ENCODE data around the gene ZNF787. TPM values are rescaled to one million over a fixed set of nuclear protein-coding genes. Genes with fewer than 3 reads are reported as not detected.

Gene ZNF787
- total and polyA plus RNA-seq, 4 donors, result 2.9 to 23.6 (median 18.8) TPM

- H3K27ac ChIP-seq (ENCODE audit: low read depth in 1 of 2, low read length in 2 of 2), result peak overlapping the region in 1 of 2 donors; percentile 19
- WGBS, result 88% methylated on average over 10 of the region's 10 CpGs
These were observed 6.4 kb downstream of the ZNF787 start for GRCh38 chr19:56114778-56115110.

GRCh38 chr19:56114051-56114777 lies 6.9 kb downstream of the ZNF787 start:
- Histone ChIP-seq H3K36me3 (ENCODE audit: control insufficient read depth in 4 of 4, insufficient read depth in 3 of 4, low read depth in 1 of 4, low read length in 3 of 4) (no peaks in the 10 kb centered on the region), H3K27me3 (ENCODE audit: control insufficient read depth in 4 of 4, insufficient read depth in 4 of 4, low read length in 3 of 4) (no peaks in the 10 kb centered on the region), H3K4me1 (ENCODE audit: control insufficient read depth in 4 of 4, insufficient read depth in 4 of 4, low read length in 3 of 4) (peaks cover 40 to 90% (median 81%) of the 10 kb centered on the region in 4 donors), H3K4me3 (ENCODE audit: low read depth in 1 of 3, low read length in 3 of 3) (no peak overlapping the region), H3K9ac (ENCODE audit: low read depth in 1 of 2, low read length in 2 of 2) (no peak overlapping the region), H3K27ac (ENCODE audit: low read depth in 1 of 2, low read length in 2 of 2) (peak overlapping the region in 1 of 2 donors; percentile 19), H3K9me3 (ENCODE audit: control insufficient read depth in 4 of 4, low read length in 3 of 4) (no peaks in the 10 kb centered on the region)
- TF ChIP-seq RAD21 (IDR thresholded peaks at IDR 0.05) (no peak), ZBTB33 (IDR thresholded peaks at IDR 0.05) (no peak), FOXA1 (IDR thresholded peaks at IDR 0.05) (no peak), TAF1 (conservative IDR thresholded peaks at IDR 0.05) (no peak), FOXA2 (IDR thresholded peaks at IDR 0.05) (no peak), JUND (IDR thresholded peaks at IDR 0.05) (no peak), REST (IDR thresholded peaks at IDR 0.05) (no peak), NR2F2 (IDR thresholded peaks at IDR 0.05) (no peak), HNF4G (IDR thresholded peaks at IDR 0.05) (no peak), RXRA (IDR thresholded peaks at IDR 0.05) (no peak), HNF4A (conservative IDR thresholded peaks at IDR 0.05) (no peak), CTCF (IDR thresholded peaks at IDR 0.05; ENCODE audit: low read depth, low read length, missing input control) (no peak), SP1 (IDR thresholded peaks at IDR 0.05) (no peak), EGR1 (IDR thresholded peaks at IDR 0.05; ENCODE audit: low read depth in 2 of 2) (no peak), MAX (IDR thresholded peaks at IDR 0.05) (no peak), YY1 (IDR thresholded peaks at IDR 0.05) (no peak), GABPA (IDR thresholded peaks at IDR 0.05 in 1 of 2, conservative IDR thresholded peaks at IDR 0.05 in 1 of 2) (no peak)
- TF ChIP-seq, protein P1, sequence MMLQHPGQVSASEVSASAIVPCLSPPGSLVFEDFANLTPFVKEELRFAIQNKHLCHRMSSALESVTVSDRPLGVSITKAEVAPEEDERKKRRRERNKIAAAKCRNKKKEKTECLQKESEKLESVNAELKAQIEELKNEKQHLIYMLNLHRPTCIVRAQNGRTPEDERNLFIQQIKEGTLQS (IDR thresholded peaks at IDR 0.05), result no peak
- no peak for DNase-seq (ENCODE audit: low spot score)
- WGBS, result 71% methylated on average over 19 of the region's 19 CpGs

More at GRCh38 chr19:56114778-56115110, 6.4 kb downstream of the ZNF787 start:
- no peaks in the 10 kb centered on the region for H3K36me3 ChIP-seq (ENCODE audit: control insufficient read depth in 4 of 4, insufficient read depth in 3 of 4, low read depth in 1 of 4, low read length in 3 of 4)
- TF ChIP-seq HNF4G (IDR thresholded peaks at IDR 0.05), result no peak
- no peak overlapping the region for H3K9ac ChIP-seq (ENCODE audit: low read depth in 1 of 2, low read length in 2 of 2)
- peaks cover 40 to 91% (median 81%) of the 10 kb centered on the region in 4 donors for H3K4me1 ChIP-seq (ENCODE audit: control insufficient read depth in 4 of 4, insufficient read depth in 4 of 4, low read length in 3 of 4)
- no peaks in the 10 kb centered on the region for H3K9me3 ChIP-seq (ENCODE audit: control insufficient read depth in 4 of 4, low read length in 3 of 4)
- H3K4me3 ChIP-seq (ENCODE audit: low read depth in 1 of 3, low read length in 3 of 3), result no peak overlapping the region
- no peak for DNase-seq (ENCODE audit: low spot score)
- no peaks in the 10 kb centered on the region for H3K27me3 ChIP-seq (ENCODE audit: control insufficient read depth in 4 of 4, insufficient read depth in 4 of 4, low read length in 3 of 4)

Measured in liver (tissue), 9 donors.